Kidney epithelial cell (primary cell): Measurements from ENCODE around the gene DHRSX. TPM values are rescaled to one million over a fixed set of nuclear protein-coding genes. Genes with fewer than 3 reads are reported as not detected.

Source experiments
- DNase-seq: peaks from one replicate; pipeline ENCODE4 v3.0.0-alpha.2; 2010; ENCODE audit warnings: low read depth
- H3K27me3 ChIP-seq: 2 replicates; pipeline ENCODE4 v1.6.0; 2011; ENCODE audit warnings: low read length; ENCODE audit not compliant: control insufficient read depth, insufficient read depth
- H3K36me3 ChIP-seq: 2 replicates; pipeline ENCODE4 v1.5.1; 2011; ENCODE audit warnings: low read length; ENCODE audit not compliant: control insufficient read depth, insufficient read depth
- H3K4me3 ChIP-seq: 2 replicates; pipeline ENCODE4 v1.5.1; 2011; ENCODE audit warnings: low read depth, mild to moderate bottlenecking, control low read depth, low read length
- total RNA-seq: library from RNA; depleted of rRNA; stranded (reverse); fragments of >200 nt; gene quantifications from 2 replicates; pipeline ENCODE4 v1.2.3, GENCODE V29; 2015
- TF ChIP-seq, protein P1 (sequence below): IDR thresholded peaks from 2 replicates; pipeline ENCODE4 v1.5.1; 2011; ENCODE audit warnings: mild to moderate bottlenecking, moderate library complexity, low read length, control low read depth, inconsistent platforms; ENCODE audit not compliant: insufficient read depth, poor library complexity, severe bottlenecking

Gene DHRSX
- total RNA-seq, 1 donor from 2014 or later: 31.2 TPM

DNA sequence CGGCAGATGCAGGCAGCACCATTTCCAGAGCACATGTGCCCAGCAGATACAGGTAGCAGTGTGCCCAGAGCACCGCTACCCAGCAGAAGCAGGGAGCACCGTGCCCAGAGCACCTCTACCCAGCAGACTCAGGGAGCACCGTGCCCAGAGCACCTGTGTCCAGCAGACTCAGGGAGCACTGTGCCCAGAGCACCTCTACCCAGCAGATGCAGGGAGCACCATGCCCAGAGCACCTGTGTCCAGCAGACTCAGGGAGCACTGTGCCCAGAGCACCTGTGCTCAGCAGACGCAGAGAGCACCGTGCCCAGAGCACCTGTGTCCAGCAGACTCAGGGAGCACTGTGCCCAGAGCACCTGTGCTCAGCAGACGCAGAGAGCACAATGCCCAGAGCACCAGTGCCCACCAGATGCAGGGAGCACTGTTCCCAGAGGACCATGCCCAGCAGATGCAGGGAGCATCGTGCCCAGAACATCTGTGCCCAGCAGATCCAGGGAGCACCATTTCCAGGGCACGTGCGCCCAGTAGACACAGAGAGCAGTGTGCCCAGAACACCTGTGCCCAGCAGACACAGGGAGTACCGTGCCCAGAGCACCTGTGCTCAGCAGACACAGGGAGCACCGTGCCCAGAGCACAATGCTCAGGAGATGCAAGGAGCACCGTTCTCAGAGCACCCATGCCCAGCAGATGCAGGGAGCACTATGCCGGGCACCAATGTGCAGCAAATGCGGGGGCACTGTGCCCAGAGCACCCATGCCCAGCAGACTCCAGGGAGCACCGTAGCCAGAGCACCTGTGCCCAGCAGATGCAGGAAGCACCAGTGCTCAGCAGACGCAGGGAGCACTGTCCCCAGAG, 236.4 kb downstream of the DHRSX start:
- no peaks in the 10 kb centered on the region for H3K27me3 ChIP-seq
- H3K36me3 ChIP-seq: peaks cover 2% of the 10 kb centered on the region
- TF ChIP-seq, protein P1, sequence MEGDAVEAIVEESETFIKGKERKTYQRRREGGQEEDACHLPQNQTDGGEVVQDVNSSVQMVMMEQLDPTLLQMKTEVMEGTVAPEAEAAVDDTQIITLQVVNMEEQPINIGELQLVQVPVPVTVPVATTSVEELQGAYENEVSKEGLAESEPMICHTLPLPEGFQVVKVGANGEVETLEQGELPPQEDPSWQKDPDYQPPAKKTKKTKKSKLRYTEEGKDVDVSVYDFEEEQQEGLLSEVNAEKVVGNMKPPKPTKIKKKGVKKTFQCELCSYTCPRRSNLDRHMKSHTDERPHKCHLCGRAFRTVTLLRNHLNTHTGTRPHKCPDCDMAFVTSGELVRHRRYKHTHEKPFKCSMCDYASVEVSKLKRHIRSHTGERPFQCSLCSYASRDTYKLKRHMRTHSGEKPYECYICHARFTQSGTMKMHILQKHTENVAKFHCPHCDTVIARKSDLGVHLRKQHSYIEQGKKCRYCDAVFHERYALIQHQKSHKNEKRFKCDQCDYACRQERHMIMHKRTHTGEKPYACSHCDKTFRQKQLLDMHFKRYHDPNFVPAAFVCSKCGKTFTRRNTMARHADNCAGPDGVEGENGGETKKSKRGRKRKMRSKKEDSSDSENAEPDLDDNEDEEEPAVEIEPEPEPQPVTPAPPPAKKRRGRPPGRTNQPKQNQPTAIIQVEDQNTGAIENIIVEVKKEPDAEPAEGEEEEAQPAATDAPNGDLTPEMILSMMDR: no peak
- no peak for DNase-seq
- H3K4me3 ChIP-seq: no peak overlapping the region

DNA sequence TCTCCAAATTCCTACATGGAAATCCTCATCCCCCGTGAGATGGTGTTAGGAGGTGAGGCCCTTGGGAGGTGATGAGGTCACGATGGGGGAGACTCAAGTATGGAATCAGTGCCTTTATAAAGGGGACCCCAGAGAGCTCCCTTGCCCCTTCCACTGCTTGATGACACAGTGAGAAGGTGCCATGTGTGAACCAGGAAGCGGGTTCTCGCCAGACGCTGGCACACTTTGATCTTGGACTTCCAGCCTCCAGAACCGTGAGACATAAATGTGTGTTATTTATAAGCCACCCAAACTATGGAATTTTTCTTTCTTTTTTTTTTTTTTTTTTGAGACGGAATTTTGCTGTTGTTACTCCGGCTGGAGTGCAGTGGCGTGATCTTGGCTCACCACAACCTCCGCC, 237.6 kb downstream of the DHRSX start:
- no peak overlapping the region for H3K4me3 ChIP-seq
- no peaks in the 10 kb centered on the region for H3K27me3 ChIP-seq
- TF ChIP-seq, protein P1: no peak
- DNase-seq: no peak
- H3K36me3 ChIP-seq: peaks cover 2% of the 10 kb centered on the region

- no peak for DNase-seq
- peaks cover 2% of the 10 kb centered on the region for H3K36me3 ChIP-seq
- TF ChIP-seq, protein P1: no peak
- no peaks in the 10 kb centered on the region for H3K27me3 ChIP-seq
- H3K4me3 ChIP-seq: no peak overlapping the region
Measured at GRCh38 chrX:2262668-2263055, 238.1 kb downstream of the DHRSX start.

- peaks cover 2% of the 10 kb centered on the region for H3K36me3 ChIP-seq
- H3K27me3 ChIP-seq: no peaks in the 10 kb centered on the region
- DNase-seq: peak; percentile 32
- TF ChIP-seq, protein P1: no peak
- no peak overlapping the region for H3K4me3 ChIP-seq
Measured at GRCh38 chrX:2261831-2262667, 238.7 kb downstream of the DHRSX start.

GRCh38 chrX:2252331-2253065, 248.3 kb downstream of the DHRSX start:
- Histone ChIP-seq H3K36me3 (no peaks in the 10 kb centered on the region), H3K27me3 (no peaks in the 10 kb centered on the region), H3K4me3 (no peak overlapping the region)
- TF ChIP-seq, protein P1: no peak
- no peak for DNase-seq
